PC-3 (cell line): ENCODE measurements around the gene PLEKHN1.

Experiments used
- EZH2 ChIP-seq: fragments of 300-600 bp; sonication (generic); IDR thresholded peaks from one replicate; pipeline ENCODE4 v1.6.1; 2017; ENCODE audit warnings: antibody characterized with exemption, mild to moderate bottlenecking, low read length; ENCODE audit not compliant: unreplicated experiment
- TF ChIP-seq, protein P1 (sequence below): fragments of 300-600 bp; sonication (generic); conservative IDR thresholded peaks from 2 replicates; pipeline ENCODE4 v1.5.1; 2017; ENCODE audit warnings: antibody characterized with exemption, low read depth, mild to moderate bottlenecking, low read length

DNA sequence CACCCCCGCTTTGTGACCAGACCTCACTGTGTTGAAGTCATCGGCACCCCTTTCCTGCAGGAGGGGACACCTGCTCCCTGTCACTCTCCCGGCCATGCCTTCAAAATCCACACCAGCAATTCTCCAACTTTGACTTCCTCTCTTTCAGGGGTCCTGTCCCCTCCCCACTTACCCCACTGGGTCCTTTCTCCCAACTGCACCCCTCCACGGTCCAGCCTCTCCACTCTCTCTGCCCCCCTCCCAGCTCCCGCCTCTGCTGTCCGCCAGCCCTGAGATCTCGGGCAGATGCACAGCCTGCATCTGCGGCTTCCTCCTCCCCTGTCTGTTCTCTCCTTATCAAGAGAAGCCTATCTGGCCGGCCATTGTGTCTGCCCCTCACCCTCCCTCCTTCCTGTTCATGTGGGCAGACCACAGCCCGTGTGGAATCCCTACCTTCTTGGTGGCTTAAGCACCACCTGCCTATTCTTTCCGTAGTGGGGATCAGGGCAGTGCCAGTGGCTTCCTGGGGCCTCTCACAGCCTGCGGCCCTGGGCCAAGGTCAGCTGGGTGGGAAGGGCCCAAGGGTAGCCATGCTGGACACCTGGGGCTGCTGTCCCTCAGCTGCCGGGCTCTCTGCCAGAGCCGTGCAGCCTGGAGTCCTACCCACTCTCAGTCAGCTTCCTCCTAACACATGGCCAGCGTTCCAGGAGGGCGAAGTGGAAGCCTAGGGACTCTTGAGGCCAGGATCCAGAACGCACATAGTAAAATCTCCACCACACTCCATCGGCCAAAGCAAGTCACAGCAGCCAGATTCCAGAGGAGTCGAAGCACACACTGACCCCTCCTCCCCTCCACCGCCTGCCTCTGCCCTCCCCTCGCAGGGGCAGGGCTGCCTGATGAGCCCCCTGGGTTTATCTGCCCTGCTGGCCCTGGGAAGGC lies 38.8 kb downstream of the PLEKHN1 start:
- TF ChIP-seq, protein P1, sequence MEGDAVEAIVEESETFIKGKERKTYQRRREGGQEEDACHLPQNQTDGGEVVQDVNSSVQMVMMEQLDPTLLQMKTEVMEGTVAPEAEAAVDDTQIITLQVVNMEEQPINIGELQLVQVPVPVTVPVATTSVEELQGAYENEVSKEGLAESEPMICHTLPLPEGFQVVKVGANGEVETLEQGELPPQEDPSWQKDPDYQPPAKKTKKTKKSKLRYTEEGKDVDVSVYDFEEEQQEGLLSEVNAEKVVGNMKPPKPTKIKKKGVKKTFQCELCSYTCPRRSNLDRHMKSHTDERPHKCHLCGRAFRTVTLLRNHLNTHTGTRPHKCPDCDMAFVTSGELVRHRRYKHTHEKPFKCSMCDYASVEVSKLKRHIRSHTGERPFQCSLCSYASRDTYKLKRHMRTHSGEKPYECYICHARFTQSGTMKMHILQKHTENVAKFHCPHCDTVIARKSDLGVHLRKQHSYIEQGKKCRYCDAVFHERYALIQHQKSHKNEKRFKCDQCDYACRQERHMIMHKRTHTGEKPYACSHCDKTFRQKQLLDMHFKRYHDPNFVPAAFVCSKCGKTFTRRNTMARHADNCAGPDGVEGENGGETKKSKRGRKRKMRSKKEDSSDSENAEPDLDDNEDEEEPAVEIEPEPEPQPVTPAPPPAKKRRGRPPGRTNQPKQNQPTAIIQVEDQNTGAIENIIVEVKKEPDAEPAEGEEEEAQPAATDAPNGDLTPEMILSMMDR = no peak
- no peak for TF ChIP-seq EZH2
